Activated CD8-positive, alpha-beta memory T cell treated with anti-CD3 and anti-CD28 coated beads, Interleukin-2, amount 50 U/mL, for 24 hours (primary cell): ENCODE results near the gene GABBR1.

Experiments
- DNase-seq: peaks from one replicate; pipeline ENCODE4 v3.0.0-alpha.2; 2020; ENCODE audit errors: extremely low read depth

GABBR1 gene

DNA sequence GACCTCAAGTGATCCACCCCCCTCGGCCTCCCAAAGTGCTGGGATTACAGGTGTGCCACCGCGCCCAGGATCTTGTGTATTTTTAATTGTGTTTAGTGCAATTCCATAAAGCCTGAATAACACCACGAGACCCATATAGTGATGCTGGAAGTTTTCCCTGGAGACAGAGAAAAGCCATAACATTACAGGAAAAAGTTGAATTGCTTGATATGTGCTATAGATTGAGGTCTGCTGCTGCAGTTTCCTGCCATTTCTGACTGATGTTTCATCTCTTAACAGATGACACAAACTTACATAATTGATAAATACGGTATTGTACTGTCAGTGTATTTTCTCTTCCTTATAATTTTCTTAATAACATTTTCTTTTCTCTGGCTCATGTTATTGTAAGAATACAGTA, 66.1 kb downstream of the GABBR1 start:
- no peak for DNase-seq

DNA sequence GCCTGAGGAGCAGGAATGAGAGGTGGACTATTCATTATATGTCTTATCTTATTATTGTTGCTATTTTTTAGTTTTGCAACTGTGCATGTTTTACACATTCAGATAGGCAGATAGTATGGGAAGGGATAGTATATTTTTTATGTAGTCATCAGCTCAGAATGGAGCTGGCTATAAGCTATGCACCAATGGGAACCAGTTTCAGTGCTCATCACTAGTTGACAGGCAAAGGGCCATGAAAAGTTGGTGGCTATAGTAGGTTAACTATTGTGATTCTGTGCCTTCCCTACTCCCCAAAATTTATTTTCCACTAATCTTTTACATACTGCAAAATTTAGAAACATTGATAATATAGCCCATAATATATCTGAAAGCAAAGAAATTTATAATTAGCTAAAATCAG, 68.1 kb downstream of the GABBR1 start:
- no peak for DNase-seq

GRCh38 chr6:29563435-29563965, 69.5 kb downstream of the GABBR1 start:
- DNase-seq = no peak

DNA sequence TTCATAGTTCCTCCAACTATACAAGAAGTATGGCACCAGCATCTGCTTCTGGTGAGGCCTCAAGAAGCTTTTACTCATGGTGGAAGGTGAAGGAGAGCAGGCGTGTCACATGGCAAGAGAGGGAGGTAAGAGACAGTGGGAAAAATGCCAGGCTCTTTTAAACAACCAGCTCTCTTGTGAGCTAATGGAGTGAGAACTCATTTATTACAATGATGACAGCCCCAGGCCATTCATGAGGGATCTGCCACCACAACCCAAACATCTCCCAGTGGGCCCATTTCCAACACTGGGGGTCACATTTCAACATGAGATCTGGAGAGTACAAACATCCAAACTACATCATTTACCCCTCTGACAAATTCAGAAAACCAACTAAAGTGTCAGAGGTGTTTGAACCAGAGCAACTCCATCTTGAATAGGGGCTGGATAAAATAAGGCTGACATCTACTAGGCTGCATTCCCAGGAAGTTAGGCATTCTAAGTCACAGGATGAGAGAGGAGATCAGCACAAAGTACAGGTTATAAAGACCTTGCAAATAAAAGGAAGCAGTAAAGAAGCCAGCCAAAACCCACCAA, 71.3 kb downstream of the GABBR1 start:
- no peak for DNase-seq

GRCh38 chr6:29561091-29561490, 71.9 kb downstream of the GABBR1 start:
- no peak for DNase-seq

DNA sequence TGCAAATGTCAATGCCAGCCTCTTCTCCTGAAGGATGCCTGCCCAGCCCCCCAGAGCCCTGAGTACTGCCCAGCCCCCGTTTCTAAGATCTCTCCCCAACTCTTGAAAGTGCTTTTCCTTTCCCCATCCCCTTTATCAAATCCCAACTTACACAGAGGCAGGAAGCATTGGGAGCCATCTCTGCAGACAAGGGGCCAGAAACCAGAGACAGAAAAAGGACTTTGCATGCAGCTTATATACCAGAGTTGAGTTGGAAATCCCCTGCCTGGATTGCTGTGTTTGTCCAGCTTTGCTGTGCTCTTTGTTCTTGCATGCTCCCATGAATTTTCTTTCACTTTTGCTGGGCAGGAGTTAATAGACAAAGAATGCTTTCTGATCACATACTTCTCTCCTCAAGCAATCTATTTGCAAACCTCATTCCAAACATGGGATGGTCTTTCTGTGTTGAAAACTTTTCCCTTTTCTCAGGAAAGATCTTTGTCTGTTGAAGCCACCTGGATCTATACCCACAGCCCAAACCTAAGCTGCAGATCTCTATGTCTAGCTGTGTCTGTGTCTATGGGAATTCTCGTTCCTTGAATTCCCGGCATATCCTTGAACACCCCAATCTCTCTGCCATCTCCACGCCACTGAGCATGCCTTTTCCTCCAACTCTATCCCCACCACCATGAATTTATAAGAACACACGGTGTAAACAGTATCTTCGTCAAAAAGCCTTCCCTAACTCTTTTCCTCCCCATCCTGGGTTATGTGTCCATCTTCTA, 73.3 kb downstream of the GABBR1 start, which contains the start of gene UBD:
Gene UBD (minus strand): TSS at position 209 of the 764 bp plus-strand sequence. CDS start 31 bp downstream, at position 178.
- DNase-seq = no peak

DNA sequence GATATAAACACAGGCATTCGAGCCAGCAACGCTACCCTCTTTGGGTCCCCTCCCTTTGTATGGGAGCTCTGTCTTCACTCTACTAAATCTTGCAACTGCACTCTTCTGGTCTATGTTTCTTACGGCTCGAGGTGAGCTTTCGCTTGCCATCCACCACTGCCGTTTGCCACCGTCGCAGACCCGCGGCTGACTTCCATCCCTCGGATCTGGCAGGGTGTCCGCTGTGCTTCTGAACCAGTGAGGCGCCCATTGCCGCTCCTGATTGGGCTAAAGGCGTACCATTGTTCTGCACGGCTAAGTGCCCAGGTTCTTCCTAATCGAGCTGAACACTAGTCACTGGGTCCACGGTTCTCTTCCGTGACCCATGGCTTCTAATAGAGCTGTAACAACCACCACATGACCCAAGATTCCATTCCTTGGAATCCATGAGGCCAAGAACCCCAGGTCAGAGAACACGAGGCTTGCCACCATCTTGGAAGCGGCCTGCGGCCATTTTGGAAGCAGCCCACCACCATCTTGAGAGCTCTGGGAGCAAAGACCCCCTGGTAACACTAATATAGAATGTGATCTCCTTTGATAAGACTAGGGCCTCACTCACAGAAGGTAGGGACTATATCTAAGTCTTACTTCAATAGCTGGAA, 74.4 kb downstream of the GABBR1 start:
- DNase-seq = no peak

DNA sequence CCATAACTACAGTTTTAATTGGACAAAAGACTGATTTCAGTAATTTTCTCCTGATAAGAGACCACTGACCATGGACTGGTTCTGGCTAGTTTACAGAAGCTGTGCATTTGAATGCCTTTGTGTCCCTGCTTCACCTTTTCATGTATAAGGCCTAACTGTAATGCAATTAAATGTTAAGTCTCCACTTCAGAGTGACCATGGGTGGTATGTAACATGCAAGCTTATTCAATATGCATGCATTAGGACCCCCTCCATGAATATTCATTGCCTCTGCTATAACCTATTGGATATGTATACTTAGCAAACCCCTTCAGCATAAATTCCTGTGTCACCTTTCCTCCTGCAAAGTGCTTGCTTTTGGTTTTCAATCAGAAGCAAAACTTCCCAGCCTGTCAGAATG, 75.7 kb downstream of the GABBR1 start:
- DNase-seq = no peak

GRCh38 chr6:29554764-29555163, 78.2 kb downstream of the GABBR1 start:
- no peak for DNase-seq

- DNase-seq = no peak
Observed at GRCh38 chr6:29553268-29554057, 79.5 kb downstream of the GABBR1 start.

DNA sequence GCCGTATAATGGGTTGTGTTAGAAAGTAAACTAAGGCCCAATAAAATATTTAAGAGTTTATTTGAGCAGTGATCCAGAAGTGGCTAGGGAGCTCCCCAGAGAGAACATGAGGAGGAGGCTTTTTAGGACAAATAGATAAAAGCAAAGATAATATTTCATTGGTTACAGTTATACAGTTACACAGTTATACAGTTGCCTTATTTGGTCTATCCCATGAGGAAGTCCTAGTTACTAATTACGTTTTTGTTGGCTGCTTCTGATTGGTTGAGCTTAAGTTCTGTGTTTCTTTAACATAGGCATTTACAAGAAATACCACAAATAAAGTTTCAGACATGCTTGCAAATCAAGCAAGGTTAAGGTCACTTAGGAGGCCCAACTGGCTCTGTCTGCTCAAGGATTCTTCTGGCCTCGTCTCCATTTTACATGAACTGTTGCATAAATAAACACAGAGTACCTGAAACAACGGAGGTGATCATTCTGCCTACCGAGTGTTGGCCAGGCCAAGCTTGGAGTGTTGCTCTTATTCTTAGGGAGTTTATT, 80.4 kb downstream of the GABBR1 start:
- no peak for DNase-seq

DNA sequence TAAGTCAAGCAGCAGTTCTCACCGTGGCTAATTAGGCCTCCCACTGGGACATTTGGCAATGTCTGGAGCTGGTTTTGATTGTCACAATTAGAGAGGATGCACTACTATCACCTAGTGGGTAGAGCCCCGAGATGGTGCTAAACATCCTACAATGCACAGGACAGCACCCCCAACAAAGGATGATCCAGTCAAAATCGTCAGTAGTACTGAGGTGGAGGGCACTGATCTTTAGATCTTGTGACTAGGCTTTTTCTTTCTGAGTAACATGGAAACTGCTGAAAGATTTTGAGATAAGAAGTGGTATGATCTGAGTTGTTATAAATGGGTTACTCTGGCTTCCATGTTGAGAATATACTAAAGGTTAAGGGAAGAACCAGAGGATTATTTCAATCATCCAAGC, 85.4 kb downstream of the GABBR1 start:
- no peak for DNase-seq

DNA sequence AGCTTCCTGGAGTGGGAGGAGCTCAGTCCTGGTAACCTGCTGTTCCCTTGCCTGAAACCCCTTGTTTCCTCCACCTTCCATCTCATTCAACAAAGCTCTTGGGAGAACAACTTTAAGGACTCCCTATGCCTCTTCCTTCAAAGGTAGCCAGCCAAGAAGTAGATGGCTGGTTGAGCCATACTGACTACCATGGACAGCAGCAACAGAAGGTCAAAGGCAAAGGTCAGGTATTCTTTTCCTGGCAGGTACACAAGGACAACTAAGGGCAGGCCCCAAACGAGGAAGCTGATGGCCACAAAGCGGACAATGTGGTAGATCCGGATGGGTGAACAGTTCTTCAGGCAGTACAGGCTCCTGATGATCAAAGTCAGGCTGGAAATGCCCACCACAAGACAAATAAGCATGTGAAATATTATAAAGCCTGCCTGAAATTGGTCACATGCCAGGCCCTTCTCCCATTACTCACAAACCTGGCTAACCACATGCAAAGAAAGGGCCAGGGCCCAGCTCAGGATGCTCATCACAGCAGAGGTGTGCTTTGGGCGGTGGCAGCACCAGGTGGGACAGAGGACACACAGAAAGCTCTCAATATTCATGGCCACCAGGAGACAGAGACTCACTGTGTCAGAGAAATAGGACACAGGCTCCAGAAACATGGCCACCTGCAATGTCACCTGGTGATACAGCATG, 95.1 kb downstream of the GABBR1 start:
- no peak for DNase-seq

DNA sequence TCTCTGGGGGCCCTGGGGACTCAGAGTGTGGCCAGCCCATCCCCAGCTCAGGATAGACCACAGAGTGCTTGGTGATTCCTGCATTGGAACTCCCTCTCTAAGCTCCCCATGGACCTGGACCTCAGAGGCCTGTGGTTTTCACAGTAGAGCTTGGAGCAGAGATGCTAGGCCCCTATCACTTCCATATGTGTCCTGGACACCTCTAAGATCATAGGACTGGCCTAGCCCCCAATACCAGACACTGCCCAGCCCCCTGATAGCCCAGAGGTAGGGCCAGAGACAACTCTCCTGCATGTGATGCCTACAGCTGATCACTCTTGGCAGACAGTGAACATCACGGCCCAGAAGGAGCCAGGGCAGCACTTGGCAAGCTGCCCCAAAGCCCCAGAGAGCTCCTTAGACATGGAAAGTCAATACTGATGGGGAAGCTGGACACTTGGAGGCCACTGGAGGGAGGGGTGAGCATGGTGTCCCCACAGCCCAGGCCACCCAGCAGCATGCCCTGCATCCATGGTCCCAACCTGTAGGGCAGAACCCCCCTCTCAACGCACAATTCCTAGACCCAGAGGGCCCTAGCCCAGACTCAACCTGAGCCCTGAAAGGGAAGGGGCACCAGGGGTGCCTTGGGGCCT, 100.5 kb downstream of the GABBR1 start:
- no peak for DNase-seq

GRCh38 chr6:29531668-29532067, 101.3 kb downstream of the GABBR1 start:
- DNase-seq = no peak

DNA sequence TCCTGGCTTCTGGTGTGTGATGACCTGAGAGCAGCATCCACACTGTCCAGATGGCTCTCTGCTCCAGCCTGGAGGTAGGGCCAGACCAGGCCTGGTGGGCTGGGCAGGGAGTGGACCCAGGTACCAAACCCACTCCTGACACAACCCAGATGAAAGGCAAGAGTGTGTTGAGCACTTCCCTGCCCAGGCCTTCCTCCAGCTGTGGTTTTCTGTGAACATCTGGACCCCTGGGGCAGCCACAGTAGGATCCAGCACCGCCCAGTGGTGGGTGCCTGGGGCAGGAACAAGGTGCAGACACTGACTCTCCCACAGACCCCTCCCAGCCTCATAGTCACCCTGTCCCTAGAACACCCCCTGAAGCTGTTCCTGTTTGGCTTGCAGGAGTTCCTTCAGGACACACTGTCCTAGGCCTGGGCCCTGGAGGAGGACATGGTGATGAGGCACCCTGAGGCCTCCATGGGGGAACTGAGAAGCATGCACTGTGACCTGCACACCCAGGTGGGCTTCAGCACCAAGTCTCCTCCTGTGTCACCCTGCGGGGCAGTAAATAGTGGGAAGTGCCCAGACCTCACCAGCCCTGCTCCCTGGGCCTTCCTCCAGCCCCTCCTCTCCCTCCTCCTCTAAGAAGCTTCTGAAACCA, 102.2 kb downstream of the GABBR1 start:
- no peak for DNase-seq

- DNase-seq = no peak
Observed at GRCh38 chr6:29529956-29530355, 103.0 kb downstream of the GABBR1 start.

DNA sequence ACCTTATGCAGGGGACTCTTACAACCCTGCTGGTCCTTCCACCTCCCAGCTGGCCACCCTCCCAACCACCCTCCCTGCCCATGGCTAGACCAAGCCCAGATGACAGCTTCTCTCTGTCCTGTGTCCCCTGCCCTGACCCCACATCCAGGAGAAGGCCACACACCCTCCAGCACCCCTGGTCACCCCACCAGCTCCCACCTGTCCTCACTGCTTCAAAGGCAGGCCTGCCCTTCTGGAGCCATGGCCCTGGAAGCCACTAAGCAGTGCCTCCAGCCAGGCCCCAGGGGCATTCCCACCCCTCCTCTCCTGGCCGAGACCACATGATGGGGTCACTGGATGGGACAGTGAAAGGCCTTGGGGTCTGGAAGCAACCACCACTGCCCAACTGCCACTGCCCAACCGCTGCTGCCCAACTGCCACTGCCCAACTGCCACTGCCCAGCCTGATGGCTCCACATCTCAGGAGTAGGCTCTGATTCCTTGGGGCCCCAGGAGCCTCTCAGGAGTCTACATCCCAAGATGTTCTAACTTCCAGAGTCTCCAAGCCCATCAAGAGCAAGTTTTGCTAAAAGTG, 103.9 kb downstream of the GABBR1 start:
- no peak for DNase-seq

GRCh38 chr6:29528300-29528931, 104.6 kb downstream of the GABBR1 start:
- DNase-seq = no peak
